ENCODE results near the gene ADAM10.
"Not testable (repeated sequence)": the region's sequence is repeated elsewhere in the genome, so short reads cannot be mapped to it uniquely, and the experiment has no call there.

ADAM10 gene

DNA sequence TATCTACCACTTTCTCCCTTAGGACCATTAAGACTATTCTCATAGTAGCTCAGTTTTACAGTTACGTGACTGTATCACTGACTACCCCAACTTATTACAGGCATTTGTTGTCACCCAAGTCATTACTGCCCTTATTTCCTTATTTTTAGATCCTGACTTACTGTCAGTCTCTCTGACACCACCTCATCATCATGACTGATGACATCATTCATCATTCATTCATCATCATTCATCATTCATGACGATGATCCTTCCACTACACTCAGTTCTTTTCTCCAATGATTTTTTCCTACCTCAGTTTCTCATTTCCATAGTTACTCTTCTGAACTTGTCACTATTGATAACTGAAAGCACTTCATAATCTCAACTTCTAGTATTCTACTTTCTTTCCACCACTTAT, 83.8 kb downstream of the ADAM10 start:
- no peak for DNase-seq

- no peak for DNase-seq
Measured at GRCh38 chr15:58650102-58650501, 99.4 kb downstream of the ADAM10 start.

- no peak for DNase-seq
Measured at GRCh38 chr15:58649175-58649574, 100.3 kb downstream of the ADAM10 start.

DNA sequence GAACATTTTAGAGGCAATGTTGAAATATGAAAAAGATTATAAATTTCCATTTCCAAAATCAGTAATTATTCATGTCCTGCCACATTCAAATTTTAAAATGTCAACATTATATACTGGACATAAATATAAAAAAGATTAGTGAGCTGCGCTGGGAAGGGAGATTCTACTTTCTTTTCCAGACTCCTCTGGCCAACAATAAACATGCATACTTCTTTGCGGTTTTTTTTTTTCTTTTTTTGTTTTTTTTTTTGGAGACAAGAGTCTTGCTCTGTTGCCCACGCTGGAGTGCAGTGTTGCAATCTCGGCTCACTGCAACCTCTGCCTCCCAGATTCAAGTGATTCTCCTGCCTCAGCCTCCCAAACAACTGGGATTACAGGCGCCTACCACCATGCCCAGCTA, 105.5 kb downstream of the ADAM10 start:
- no peak for DNase-seq

DNA sequence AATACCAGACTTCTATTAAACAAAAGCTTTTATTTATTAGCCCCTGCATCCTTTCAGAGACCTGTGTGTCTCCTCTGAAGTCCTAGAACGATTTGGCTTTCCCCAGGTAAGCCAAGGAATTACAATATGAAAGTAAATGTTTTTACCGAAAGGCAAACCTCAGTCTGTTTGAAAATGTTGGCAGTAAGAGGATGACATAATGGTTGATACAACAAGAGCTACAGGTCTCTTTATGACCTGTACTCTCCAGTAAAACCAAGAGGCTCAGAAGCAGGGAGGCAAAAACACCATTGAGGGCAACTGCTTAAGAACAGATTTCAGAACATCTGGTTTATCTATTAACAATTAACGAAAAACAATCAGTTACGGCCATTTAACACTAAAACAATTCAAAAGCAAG, 107.8 kb downstream of the ADAM10 start:
- DNase-seq: no peak

DNA sequence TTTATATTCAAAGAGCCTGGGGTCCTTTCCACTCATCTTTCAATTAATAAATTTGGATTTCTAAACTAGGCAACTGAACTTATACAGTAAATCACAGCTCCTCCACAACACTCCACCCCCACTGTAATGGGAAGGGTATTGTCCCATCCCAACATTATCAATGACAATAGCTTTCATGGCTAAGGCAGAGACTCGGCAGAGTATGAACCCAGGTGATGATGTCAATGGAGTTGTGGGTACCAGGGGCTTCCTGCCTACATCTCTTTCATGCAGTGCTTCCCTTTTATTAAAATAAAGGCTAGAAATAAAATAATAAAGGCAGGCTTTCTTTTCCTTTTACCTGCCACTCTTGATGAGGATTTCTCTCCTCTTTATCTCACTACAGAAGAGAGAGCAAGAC, 109.5 kb downstream of the ADAM10 start:
- no peak for DNase-seq

- DNase-seq: no peak
Measured at GRCh38 chr15:58639002-58639756, 110.3 kb downstream of the ADAM10 start.

- no peak for DNase-seq
Measured at GRCh38 chr15:58632789-58633188, 116.7 kb downstream of the ADAM10 start.

- DNase-seq: no peak
Measured at GRCh38 chr15:58631319-58631718, 118.2 kb downstream of the ADAM10 start.

GRCh38 chr15:58629625-58630024, 119.9 kb downstream of the ADAM10 start:
- no peak for DNase-seq

DNA sequence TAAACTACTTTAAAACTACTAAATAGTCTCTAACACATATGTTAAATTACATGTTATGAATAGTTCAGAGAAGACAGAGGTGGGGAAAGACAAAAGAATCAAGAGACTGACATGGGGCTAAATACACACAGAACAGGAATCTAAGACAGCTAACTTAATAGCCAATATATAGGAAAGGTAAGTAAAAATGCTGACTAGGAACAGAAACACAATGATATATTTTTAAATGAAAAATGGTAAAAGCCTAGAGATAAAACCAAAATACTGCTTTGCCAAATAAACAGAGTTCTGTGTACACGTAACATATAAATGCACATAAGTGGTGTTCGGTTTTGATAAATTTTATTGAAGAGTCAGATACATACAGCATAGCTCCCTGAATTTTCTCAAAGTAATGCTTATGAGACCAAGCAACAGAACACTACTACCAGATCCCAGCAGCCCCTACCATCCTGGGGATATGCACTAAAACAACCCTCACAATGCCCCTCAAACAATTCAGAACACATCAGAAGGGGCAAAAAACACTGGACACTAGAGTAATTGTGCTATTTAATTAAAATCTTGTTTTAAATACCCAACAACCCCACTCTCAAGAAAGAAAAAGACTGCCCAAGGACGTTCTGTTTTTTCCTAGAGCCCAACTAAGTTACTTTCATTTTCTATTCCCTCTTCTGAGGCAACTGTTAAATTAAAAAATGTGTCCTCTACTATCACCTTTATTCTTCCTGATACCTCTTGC, 121.1 kb downstream of the ADAM10 start:
- no peak for DNase-seq

DNA sequence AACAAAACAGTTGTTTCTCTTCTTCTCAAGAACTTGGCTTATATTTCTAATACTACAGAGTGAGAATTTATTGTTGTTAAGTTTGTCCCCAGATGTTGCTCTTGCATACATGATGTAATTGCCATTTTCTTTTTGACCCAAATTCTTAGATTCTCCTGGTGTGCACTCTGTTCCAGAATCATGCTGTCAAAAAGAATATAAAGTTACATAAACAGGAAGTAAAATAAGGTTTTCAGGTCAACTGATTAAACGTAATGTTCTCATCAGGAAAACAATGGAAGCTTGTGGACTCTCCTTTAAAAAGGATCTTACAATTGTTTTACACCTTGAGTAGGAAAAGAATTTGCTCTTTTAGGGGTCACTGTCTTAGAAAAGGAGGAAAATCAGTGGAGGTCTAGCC, 121.8 kb downstream of the ADAM10 start:
- DNase-seq: no peak

DNA sequence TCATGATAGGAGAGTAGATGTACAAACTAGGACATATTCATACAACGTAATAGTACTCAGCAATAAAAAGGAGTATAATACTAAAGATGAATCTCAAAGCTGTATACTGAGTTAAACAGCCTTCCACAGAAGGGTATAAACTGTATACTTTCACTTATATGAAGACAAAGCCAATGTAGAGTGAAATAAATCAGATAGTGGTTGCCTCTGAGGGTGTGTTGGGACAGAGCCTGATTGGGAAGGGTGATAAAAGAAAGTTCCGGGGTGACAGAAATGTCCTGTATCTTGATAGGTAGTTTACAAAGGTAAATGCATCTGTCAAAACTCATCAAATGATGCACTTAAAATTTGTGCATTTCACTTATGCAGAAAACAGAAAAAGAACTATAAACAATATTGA, 122.5 kb downstream of the ADAM10 start:
- no peak for DNase-seq

GRCh38 chr15:58626378-58626777, 123.1 kb downstream of the ADAM10 start:
- DNase-seq: no peak

GRCh38 chr15:58622877-58623276, 126.6 kb downstream of the ADAM10 start:
- no peak for DNase-seq

- DNase-seq: not testable (repeated sequence)
Measured at GRCh38 chr15:58620268-58620667, 129.2 kb downstream of the ADAM10 start.

GRCh38 chr15:58616171-58616570, 133.3 kb downstream of the ADAM10 start:
- no peak for DNase-seq

DNA sequence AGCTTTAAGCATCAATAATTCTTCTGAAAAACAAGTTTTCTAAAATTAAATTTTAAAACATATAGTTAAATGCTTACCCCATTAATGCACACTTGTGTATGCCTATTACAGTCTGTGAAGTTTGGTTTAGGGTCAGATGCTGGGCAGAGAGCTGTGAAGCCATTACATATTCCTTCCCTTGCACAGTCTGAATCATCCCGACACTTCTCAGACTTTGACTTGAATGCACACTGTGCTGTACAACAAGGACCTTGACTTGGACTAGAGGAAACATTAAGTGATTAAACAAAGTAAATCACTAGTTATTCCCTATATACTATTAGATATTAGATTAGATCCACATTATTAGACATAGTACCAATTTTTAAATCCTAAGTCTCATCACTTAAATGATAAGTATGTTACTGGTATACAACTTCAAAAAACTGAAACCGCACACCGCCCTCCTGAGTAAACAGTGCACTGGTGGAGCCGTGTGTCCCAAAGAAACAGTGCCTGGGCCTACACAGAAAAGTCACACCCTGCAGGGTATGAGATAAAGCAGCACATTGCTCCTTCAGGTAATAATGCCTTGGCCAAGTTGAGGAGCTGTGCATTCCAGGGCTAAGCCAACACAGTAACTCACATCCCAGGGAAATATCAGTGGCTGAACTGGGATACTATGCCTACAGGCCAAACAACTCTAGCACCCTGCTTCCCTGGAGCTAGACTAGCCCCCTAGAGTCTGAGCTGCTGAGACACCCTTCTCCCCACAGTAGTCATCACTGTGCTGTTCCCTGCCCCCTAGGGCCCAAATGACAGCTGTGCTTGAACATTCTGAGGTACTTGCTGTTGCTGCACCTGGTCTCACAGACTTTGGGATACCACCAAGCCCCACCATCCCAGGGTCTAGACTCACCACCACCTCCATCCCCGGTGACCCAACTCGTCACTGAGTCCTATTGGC, 137.5 kb downstream of the ADAM10 start:
- DNase-seq: no peak

GRCh38 chr15:58608711-58609110, 140.8 kb downstream of the ADAM10 start:
- no peak for DNase-seq

- DNase-seq: no peak
Measured at GRCh38 chr15:58608129-58608590, 141.3 kb downstream of the ADAM10 start.

DNA sequence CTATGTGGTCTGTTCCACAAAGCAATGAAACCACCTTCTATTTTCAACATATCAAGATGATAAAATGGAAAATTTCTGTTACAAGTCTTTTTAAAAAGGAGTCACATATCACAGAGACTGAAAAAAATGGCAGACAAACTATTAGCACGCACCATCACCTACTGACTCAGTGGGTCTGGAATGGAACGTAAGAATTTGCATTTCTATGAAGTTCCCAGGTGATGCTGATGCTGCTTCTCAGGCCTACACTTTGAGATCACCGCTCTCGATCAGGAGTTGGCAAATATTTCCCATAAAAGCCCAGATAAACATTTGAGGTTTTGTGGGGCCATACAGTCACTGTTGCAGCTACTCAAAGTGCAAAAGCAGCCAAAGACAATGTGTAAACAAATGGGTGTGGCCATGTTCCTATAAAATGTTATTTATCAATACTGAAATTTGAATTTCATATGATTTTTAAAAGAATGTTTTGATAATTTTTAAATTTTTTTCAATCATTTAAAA, 142.9 kb downstream of the ADAM10 start:
- DNase-seq: no peak

DNA sequence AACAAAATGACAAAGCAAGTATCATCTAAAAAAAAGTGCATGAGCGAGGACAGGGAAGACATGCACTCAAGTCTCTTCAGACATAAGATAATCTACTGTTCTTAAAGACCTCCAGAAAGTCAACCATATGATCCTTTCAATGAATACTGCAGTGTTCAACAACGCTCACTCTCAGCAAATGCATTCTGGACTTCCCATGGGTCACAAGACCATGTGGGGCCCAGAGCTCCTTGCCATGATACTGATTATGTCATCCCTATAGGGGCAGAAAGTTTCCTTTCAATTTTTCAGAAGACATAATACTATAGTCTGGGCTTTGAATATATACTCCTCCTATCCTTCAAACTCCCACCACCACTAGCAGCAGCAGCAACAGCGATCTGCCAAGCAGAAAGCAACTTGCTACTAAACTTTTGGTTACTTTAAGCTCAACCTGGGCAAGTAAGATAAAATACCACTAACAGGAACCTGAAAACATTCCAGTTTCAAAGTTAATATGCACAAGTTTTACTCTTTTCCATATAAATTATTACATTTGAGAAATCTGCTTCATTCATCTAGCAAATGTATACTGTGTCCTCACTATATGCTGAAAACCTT, 143.5 kb downstream of the ADAM10 start:
- no peak for DNase-seq

All from SIG-M5 (cell line).